ENCODE data around the gene SLC25A43.
"Not testable (repeated sequence)": the region's sequence is repeated elsewhere in the genome, so short reads cannot be mapped to it uniquely, and the experiment has no call there.

Gene SLC25A43

GRCh38 chrX:119386685-119387084, 12.5 kb upstream of the SLC25A43 start:
- H3K4me3 ChIP-seq (ENCODE audit: low read length); H3K9me3 ChIP-seq (ENCODE audit: control insufficient read depth, low read depth, low read length); H3K36me3 ChIP-seq (ENCODE audit: control insufficient read depth, low read depth, low read length); H3K27ac ChIP-seq (ENCODE audit: low read length); H3K4me1 ChIP-seq (ENCODE audit: control insufficient read depth, low read depth, low read length); H3K27me3 ChIP-seq (ENCODE audit: control insufficient read depth, insufficient read depth, low read length); H3K9ac ChIP-seq (ENCODE audit: low read length): not testable (repeated sequence)

- not testable (repeated sequence) for H3K27ac ChIP-seq (ENCODE audit: low read length); H3K9ac ChIP-seq (ENCODE audit: low read length); H3K27me3 ChIP-seq (ENCODE audit: control insufficient read depth, insufficient read depth, low read length); H3K4me3 ChIP-seq (ENCODE audit: low read length); H3K36me3 ChIP-seq (ENCODE audit: control insufficient read depth, low read depth, low read length); H3K4me1 ChIP-seq (ENCODE audit: control insufficient read depth, low read depth, low read length); H3K9me3 ChIP-seq (ENCODE audit: control insufficient read depth, low read depth, low read length)
These were observed 11.7 kb upstream of the SLC25A43 start for GRCh38 chrX:119387426-119387825.

GRCh38 chrX:119389214-119389613, 9.9 kb upstream of the SLC25A43 start:
- Histone ChIP-seq H3K4me3 (ENCODE audit: low read length) (no peak overlapping the region), H3K27ac (ENCODE audit: low read length) (no peak overlapping the region), H3K36me3 (ENCODE audit: control insufficient read depth, low read depth, low read length) (no peaks in the 10 kb centered on the region), H3K4me1 (ENCODE audit: control insufficient read depth, low read depth, low read length) (no peaks in the 10 kb centered on the region), H3K9me3 (ENCODE audit: control insufficient read depth, low read depth, low read length) (peaks cover 4% of the 10 kb centered on the region), H3K9ac (ENCODE audit: low read length) (no peak overlapping the region), H3K27me3 (ENCODE audit: control insufficient read depth, insufficient read depth, low read length) (no peaks in the 10 kb centered on the region)

GRCh38 chrX:119389871-119390501, 9.2 kb upstream of the SLC25A43 start:
- H3K4me3 ChIP-seq (ENCODE audit: low read length) = no peak overlapping the region
- peaks cover 4% of the 10 kb centered on the region for H3K9me3 ChIP-seq (ENCODE audit: control insufficient read depth, low read depth, low read length)
- no peaks in the 10 kb centered on the region for H3K27me3 ChIP-seq (ENCODE audit: control insufficient read depth, insufficient read depth, low read length)
- no peak overlapping the region for H3K9ac ChIP-seq (ENCODE audit: low read length)
- no peaks in the 10 kb centered on the region for H3K4me1 ChIP-seq (ENCODE audit: control insufficient read depth, low read depth, low read length)
- H3K27ac ChIP-seq (ENCODE audit: low read length) = no peak overlapping the region
- no peaks in the 10 kb centered on the region for H3K36me3 ChIP-seq (ENCODE audit: control insufficient read depth, low read depth, low read length)

GRCh38 chrX:119391279-119391678, 7.9 kb upstream of the SLC25A43 start:
- Histone ChIP-seq H3K36me3 (ENCODE audit: control insufficient read depth, low read depth, low read length) (no peaks in the 10 kb centered on the region), H3K9me3 (ENCODE audit: control insufficient read depth, low read depth, low read length) (peaks cover 4% of the 10 kb centered on the region), H3K27ac (ENCODE audit: low read length) (no peak overlapping the region), H3K27me3 (ENCODE audit: control insufficient read depth, insufficient read depth, low read length) (no peaks in the 10 kb centered on the region), H3K4me1 (ENCODE audit: control insufficient read depth, low read depth, low read length) (no peaks in the 10 kb centered on the region), H3K9ac (ENCODE audit: low read length) (no peak overlapping the region), H3K4me3 (ENCODE audit: low read length) (no peak overlapping the region)

GRCh38 chrX:119393144-119393543, 6.0 kb upstream of the SLC25A43 start:
- Histone ChIP-seq H3K27me3 (ENCODE audit: control insufficient read depth, insufficient read depth, low read length) (peaks cover 4% of the 10 kb centered on the region), H3K9ac (ENCODE audit: low read length) (no peak overlapping the region), H3K4me1 (ENCODE audit: control insufficient read depth, low read depth, low read length) (no peaks in the 10 kb centered on the region), H3K27ac (ENCODE audit: low read length) (no peak overlapping the region), H3K9me3 (ENCODE audit: control insufficient read depth, low read depth, low read length) (peaks cover 4% of the 10 kb centered on the region), H3K36me3 (ENCODE audit: control insufficient read depth, low read depth, low read length) (no peaks in the 10 kb centered on the region), H3K4me3 (ENCODE audit: low read length) (no peak overlapping the region)

GRCh38 chrX:119398587-119398973, 556 bp upstream of the SLC25A43 start:
- Histone ChIP-seq H3K27ac (ENCODE audit: low read length) (no peak overlapping the region), H3K9ac (ENCODE audit: low read length) (no peak overlapping the region), H3K9me3 (ENCODE audit: control insufficient read depth, low read depth, low read length) (peaks cover 10% of the 10 kb centered on the region), H3K4me1 (ENCODE audit: control insufficient read depth, low read depth, low read length) (no peaks in the 10 kb centered on the region), H3K4me3 (ENCODE audit: low read length) (peak overlapping the region; percentile 42), H3K36me3 (ENCODE audit: control insufficient read depth, low read depth, low read length) (no peaks in the 10 kb centered on the region), H3K27me3 (ENCODE audit: control insufficient read depth, insufficient read depth, low read length) (peaks cover 24% of the 10 kb centered on the region)

- H3K36me3 ChIP-seq (ENCODE audit: control insufficient read depth, low read depth, low read length) = no peaks in the 10 kb centered on the region
- no peaks in the 10 kb centered on the region for H3K4me1 ChIP-seq (ENCODE audit: control insufficient read depth, low read depth, low read length)
- peaks cover 10% of the 10 kb centered on the region for H3K9me3 ChIP-seq (ENCODE audit: control insufficient read depth, low read depth, low read length)
- H3K27ac ChIP-seq (ENCODE audit: low read length) = no peak overlapping the region
- H3K4me3 ChIP-seq (ENCODE audit: low read length) = peak overlapping the region; percentile 42
- peak overlapping the region; percentile 17 for H3K9ac ChIP-seq (ENCODE audit: low read length)
- peaks cover 24% of the 10 kb centered on the region for H3K27me3 ChIP-seq (ENCODE audit: control insufficient read depth, insufficient read depth, low read length)
These were observed 601 bp downstream of the SLC25A43 start for GRCh38 chrX:119399772-119400101.

- Histone ChIP-seq H3K4me1 (ENCODE audit: control insufficient read depth, low read depth, low read length) (no peaks in the 10 kb centered on the region), H3K27ac (ENCODE audit: low read length) (no peak overlapping the region)
These were observed 2.4 kb downstream of the SLC25A43 start for GRCh38 chrX:119401569-119401968.

GRCh38 chrX:119402588-119402987, 3.5 kb downstream of the SLC25A43 start:
- Histone ChIP-seq H3K27ac (ENCODE audit: low read length) (no peak overlapping the region), H3K4me1 (ENCODE audit: control insufficient read depth, low read depth, low read length) (no peaks in the 10 kb centered on the region), H3K4me3 (ENCODE audit: low read length) (no peak overlapping the region), H3K9ac (ENCODE audit: low read length) (no peak overlapping the region), H3K27me3 (ENCODE audit: control insufficient read depth, insufficient read depth, low read length) (peaks cover 24% of the 10 kb centered on the region), H3K36me3 (ENCODE audit: control insufficient read depth, low read depth, low read length) (no peaks in the 10 kb centered on the region), H3K9me3 (ENCODE audit: control insufficient read depth, low read depth, low read length) (peaks cover 14% of the 10 kb centered on the region)

More at GRCh38 chrX:119401569-119401968, 2.4 kb downstream of the SLC25A43 start:
- Histone ChIP-seq H3K27me3 (ENCODE audit: control insufficient read depth, insufficient read depth, low read length) (peaks cover 24% of the 10 kb centered on the region), H3K9ac (ENCODE audit: low read length) (no peak overlapping the region), H3K9me3 (ENCODE audit: control insufficient read depth, low read depth, low read length) (peaks cover 10% of the 10 kb centered on the region), H3K36me3 (ENCODE audit: control insufficient read depth, low read depth, low read length) (no peaks in the 10 kb centered on the region), H3K4me3 (ENCODE audit: low read length) (no peak overlapping the region)

GRCh38 chrX:119406776-119407175, 7.6 kb downstream of the SLC25A43 start:
- Histone ChIP-seq H3K4me3 (ENCODE audit: low read length) (no peak overlapping the region), H3K36me3 (ENCODE audit: control insufficient read depth, low read depth, low read length) (no peaks in the 10 kb centered on the region), H3K9ac (ENCODE audit: low read length) (no peak overlapping the region), H3K27me3 (ENCODE audit: control insufficient read depth, insufficient read depth, low read length) (no peaks in the 10 kb centered on the region), H3K4me1 (ENCODE audit: control insufficient read depth, low read depth, low read length) (no peaks in the 10 kb centered on the region), H3K9me3 (ENCODE audit: control insufficient read depth, low read depth, low read length) (peaks cover 6% of the 10 kb centered on the region), H3K27ac (ENCODE audit: low read length) (no peak overlapping the region)

GRCh38 chrX:119407681-119408080, 8.5 kb downstream of the SLC25A43 start:
- Histone ChIP-seq H3K9ac (ENCODE audit: low read length) (no peak overlapping the region), H3K27me3 (ENCODE audit: control insufficient read depth, insufficient read depth, low read length) (no peaks in the 10 kb centered on the region), H3K9me3 (ENCODE audit: control insufficient read depth, low read depth, low read length) (peaks cover 6% of the 10 kb centered on the region), H3K4me1 (ENCODE audit: control insufficient read depth, low read depth, low read length) (no peaks in the 10 kb centered on the region), H3K36me3 (ENCODE audit: control insufficient read depth, low read depth, low read length) (no peaks in the 10 kb centered on the region), H3K27ac (ENCODE audit: low read length) (no peak overlapping the region), H3K4me3 (ENCODE audit: low read length) (no peak overlapping the region)
